Measurements from ENCODE around the gene PDCD11. TPM values are rescaled to one million over a fixed set of nuclear protein-coding genes. Genes with fewer than 3 reads are reported as not detected.

The PDCD11 gene
- total and polyA plus RNA-seq, 8 donors, result 2.3 to 28.0 (median 12.9) TPM

DNA sequence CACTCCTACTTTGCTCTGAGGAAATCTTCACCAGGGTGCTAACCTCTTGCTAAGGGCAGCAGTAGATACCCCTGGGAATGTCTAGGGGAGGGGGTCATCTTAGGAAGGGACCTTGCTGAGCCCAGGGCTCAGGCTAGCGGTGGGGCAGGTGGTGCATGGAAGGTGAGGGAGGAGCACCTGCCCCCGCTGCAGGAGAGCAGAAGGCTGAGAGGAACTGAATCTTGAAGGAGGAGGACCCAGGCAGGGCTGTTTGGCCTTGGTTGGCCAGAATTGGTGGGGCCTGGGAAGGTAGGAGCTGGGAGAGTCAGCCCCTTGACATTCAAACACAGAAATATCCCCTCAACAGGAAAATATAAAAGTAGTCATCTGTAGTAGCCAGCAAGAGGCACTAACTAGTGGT, 75.6 kb downstream of the PDCD11 start:
- peaks cover 0 to 15% (median 0%) of the 10 kb centered on the region in 3 donors for H3K27me3 ChIP-seq
- 77 to 90% (median 86%) methylated on average over 2 of the region's 2 CpGs for WGBS, 5 donors
- H3K27ac ChIP-seq, result peak overlapping the region in 4 of 5 donors; percentile 52 to 65 (median 52)
- H3K9me3 ChIP-seq, result no peaks in the 10 kb centered on the region
- intact Hi-C loops (cut with DNase I; ENCODE audit: low total_unique reads), result no loop called here
- H3K36me3 ChIP-seq, result no peaks in the 10 kb centered on the region
- no peak for TF ChIP-seq CTCF (IDR thresholded peaks at IDR 0.05)
- TF ChIP-seq POLR2A (IDR thresholded peaks at IDR 0.05), result no peak
- no peak for TF ChIP-seq POLR2AphosphoS5 (IDR thresholded peaks at IDR 0.05)
- DNase-seq, result no peak
- H3K4me1 ChIP-seq, result peaks cover 0 to 13% (median 4%) of the 10 kb centered on the region in 4 donors
- H3K4me3 ChIP-seq, result no peak overlapping the region

GRCh38 chr10:103473261-103473671, 76.8 kb downstream of the PDCD11 start:
- TF ChIP-seq CTCF (IDR thresholded peaks at IDR 0.05) (no peak), POLR2A (IDR thresholded peaks at IDR 0.05) (no peak), EP300 (IDR thresholded peaks at IDR 0.05) (no peak), POLR2AphosphoS5 (IDR thresholded peaks at IDR 0.05) (no peak)
- Histone ChIP-seq H3K4me3 (no peak overlapping the region), H3K27me3 (peaks cover 0 to 15% (median 0%) of the 10 kb centered on the region in 3 donors), H3K4me1 (peaks cover 0 to 13% (median 4%) of the 10 kb centered on the region in 4 donors), H3K36me3 (no peaks in the 10 kb centered on the region), H3K27ac (no peak overlapping the region), H3K9me3 (no peaks in the 10 kb centered on the region)
- WGBS, 5 donors, result 58 to 79% (median 68%) methylated on average over 10 to 32 of the region's 32 CpGs
- intact Hi-C loops (cut with DNase I; ENCODE audit: low total_unique reads), result no loop called here
- DNase-seq, result peak in 1 of 2 donors; percentile 63

GRCh38 chr10:103474077-103474476, 77.7 kb downstream of the PDCD11 start:
- Histone ChIP-seq H3K4me3 (no peak overlapping the region), H3K4me1 (peaks cover 0 to 16% (median 4%) of the 10 kb centered on the region in 4 donors), H3K27me3 (peaks cover 0 to 15% (median 0%) of the 10 kb centered on the region in 3 donors), H3K27ac (no peak overlapping the region), H3K9me3 (no peaks in the 10 kb centered on the region), H3K36me3 (no peaks in the 10 kb centered on the region)
- WGBS, 5 donors, result 85 to 91% (median 89%) methylated on average over 3 of the region's 3 CpGs
- intact Hi-C loops (cut with DNase I; ENCODE audit: low total_unique reads), result no loop called here
- no peak for DNase-seq
- TF ChIP-seq EP300 (IDR thresholded peaks at IDR 0.05), result no peak
- TF ChIP-seq CTCF (IDR thresholded peaks at IDR 0.05), result no peak
- TF ChIP-seq POLR2A (IDR thresholded peaks at IDR 0.05), result no peak
- TF ChIP-seq POLR2AphosphoS5 (IDR thresholded peaks at IDR 0.05), result no peak

DNA sequence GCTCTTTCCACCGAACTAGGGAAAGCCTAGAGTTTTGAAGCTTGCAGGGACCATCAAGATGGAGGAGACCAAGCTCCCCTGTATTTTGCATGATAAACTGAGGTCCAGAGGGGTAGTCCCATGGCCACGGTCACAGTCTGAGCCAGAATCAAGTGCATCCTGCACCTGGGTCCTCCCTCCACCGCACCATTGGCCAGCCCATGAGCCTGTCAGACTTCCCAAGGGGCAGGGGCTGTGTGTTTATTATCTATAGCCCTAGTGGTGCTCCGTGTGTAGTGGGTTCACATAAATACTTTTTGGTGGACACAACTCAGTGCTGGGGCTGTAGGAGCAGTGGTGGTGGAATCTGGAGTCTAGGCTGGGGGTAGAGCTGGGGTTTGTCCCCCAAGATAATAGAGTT, 79.0 kb downstream of the PDCD11 start:
- intact Hi-C loops (cut with DNase I; ENCODE audit: low total_unique reads), result no loop called here
- Histone ChIP-seq H3K27me3 (peaks cover 0 to 22% (median 0%) of the 10 kb centered on the region in 3 donors), H3K4me1 (peaks cover 0 to 22% (median 4%) of the 10 kb centered on the region in 4 donors), H3K36me3 (no peaks in the 10 kb centered on the region), H3K9me3 (no peaks in the 10 kb centered on the region), H3K27ac (no peak overlapping the region), H3K4me3 (no peak overlapping the region)
- DNase-seq, result no peak
- TF ChIP-seq EP300 (IDR thresholded peaks at IDR 0.05), result no peak
- TF ChIP-seq CTCF (IDR thresholded peaks at IDR 0.05), result no peak
- TF ChIP-seq POLR2AphosphoS5 (IDR thresholded peaks at IDR 0.05), result no peak
- no peak for TF ChIP-seq POLR2A (IDR thresholded peaks at IDR 0.05)
- 75 to 82% (median 81%) methylated on average over 3 to 4 of the region's 4 CpGs for WGBS, 5 donors

All from stomach (tissue), 9 donors.